BE2C (cell line): ENCODE measurements around the gene PROSER3.

Source experiments
- DNase-seq: peaks from one replicate; pipeline ENCODE4 v3.0.0-alpha.2; 2020
- H3K27me3 ChIP-seq: fragments of 250-450 bp; sonication (Bioruptor Pico); 2 replicates; pipeline ENCODE4 v1.5.1; 2020; ENCODE audit warnings: mild to moderate bottlenecking
- H3K36me3 ChIP-seq: fragments of 250-450 bp; sonication (Bioruptor Pico); 2 replicates; pipeline ENCODE4 v1.5.1; 2020; ENCODE audit warnings: mild to moderate bottlenecking
- H3K4me1 ChIP-seq: fragments of 250-450 bp; sonication (Bioruptor Pico); 2 replicates; pipeline ENCODE4 v1.5.1; 2020
- H3K4me3 ChIP-seq: 2 replicates; pipeline ENCODE4 v1.5.1; 2011; ENCODE audit warnings: low read depth, low read length
- H3K9me3 ChIP-seq: fragments of 250-450 bp; sonication (Bioruptor Pico); 2 replicates; pipeline ENCODE4 v1.5.1; 2020
- CTCF ChIP-seq: IDR thresholded peaks from 2 replicates; pipeline ENCODE4 v1.5.1; 2012; ENCODE audit warnings: mild to moderate bottlenecking, low read depth, low read length

PROSER3 gene

GRCh38 chr19:35717665-35718344, 40.2 kb upstream of the PROSER3 start, which contains the start of gene KMT2B:
Gene KMT2B, plus strand, starts transcription at chr19:35718003. Its CDS starts 16 bp downstream, at chr19:35718019.
- Histone ChIP-seq H3K36me3 (peaks cover 24% of the 10 kb centered on the region), H3K27me3 (no peaks in the 10 kb centered on the region), H3K4me3 (peak within 1 kb of the TSS; percentile 87), H3K9me3 (no peaks in the 10 kb centered on the region), H3K4me1 (no peaks in the 10 kb centered on the region; the same call in 1 of the 2 replicates)
- DNase-seq = no peak
- TF ChIP-seq CTCF = no peak

- no peaks in the 10 kb centered on the region for H3K9me3 ChIP-seq
- TF ChIP-seq CTCF = no peak
- H3K36me3 ChIP-seq = peaks cover 31% of the 10 kb centered on the region
- H3K4me1 ChIP-seq = no peaks in the 10 kb centered on the region; the same call in 1 of the 2 replicates
- H3K27me3 ChIP-seq = no peaks in the 10 kb centered on the region
- H3K4me3 ChIP-seq = peak overlapping the region; percentile 87
- peak; percentile 43 for DNase-seq
These were observed 39.5 kb upstream of the PROSER3 start for GRCh38 chr19:35718345-35719041.

DNA sequence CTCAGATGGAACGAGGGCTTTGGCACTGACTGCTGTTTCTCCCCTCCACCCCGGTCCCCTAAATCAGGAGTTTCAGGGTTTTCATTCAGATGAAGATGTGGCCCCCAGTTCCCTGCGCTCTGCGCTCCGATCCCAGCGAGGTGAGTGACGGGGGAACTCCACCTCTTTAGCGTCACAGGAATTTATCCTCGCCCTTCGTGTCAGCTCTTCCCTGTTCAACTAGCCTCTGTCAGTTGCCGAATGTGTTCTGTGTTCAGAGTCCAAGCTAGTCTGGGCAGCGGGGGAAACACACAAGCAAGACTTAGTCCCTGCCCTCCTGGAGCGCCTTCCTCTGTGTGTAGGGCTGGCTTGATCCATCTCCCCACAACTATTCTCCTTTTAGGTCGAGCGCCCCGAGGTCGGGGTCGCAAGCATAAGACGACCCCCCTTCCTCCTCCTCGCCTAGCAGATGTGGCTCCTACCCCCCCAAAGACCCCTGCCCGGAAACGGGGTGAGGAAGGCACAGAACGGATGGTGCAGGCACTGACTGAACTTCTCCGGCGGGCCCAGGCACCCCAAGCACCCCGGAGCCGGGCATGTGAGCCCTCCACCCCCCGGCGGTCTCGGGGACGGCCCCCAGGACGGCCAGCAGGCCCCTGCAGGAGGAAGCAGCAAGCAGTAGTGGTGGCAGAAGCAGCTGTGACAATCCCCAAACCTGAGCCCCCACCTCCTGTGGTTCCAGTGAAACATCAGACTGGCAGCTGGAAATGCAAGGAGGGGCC, 38.4 kb upstream of the PROSER3 start:
- peak overlapping the region; percentile 87 for H3K4me3 ChIP-seq
- TF ChIP-seq CTCF = no peak
- peaks cover 41% of the 10 kb centered on the region for H3K36me3 ChIP-seq
- H3K27me3 ChIP-seq = no peaks in the 10 kb centered on the region
- DNase-seq = no peak
- no peaks in the 10 kb centered on the region for H3K9me3 ChIP-seq
- H3K4me1 ChIP-seq = no peaks in the 10 kb centered on the region

DNA sequence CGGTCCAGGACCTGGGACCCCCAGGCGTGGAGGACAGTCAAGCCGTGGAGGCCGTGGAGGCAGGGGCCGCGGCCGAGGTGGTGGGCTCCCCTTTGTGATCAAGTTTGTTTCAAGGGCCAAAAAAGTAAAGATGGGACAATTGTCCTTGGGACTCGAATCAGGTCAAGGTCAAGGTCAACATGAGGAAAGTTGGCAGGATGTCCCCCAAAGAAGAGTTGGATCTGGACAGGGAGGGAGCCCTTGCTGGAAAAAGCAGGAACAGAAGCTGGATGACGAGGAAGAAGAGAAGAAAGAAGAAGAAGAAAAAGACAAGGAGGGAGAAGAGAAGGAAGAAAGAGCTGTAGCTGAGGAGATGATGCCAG, 37.8 kb upstream of the PROSER3 start:
- Histone ChIP-seq H3K36me3 (peaks cover 47% of the 10 kb centered on the region), H3K9me3 (no peaks in the 10 kb centered on the region), H3K27me3 (no peaks in the 10 kb centered on the region), H3K4me1 (no peaks in the 10 kb centered on the region), H3K4me3 (no peak overlapping the region)
- DNase-seq = no peak
- TF ChIP-seq CTCF = no peak

GRCh38 chr19:35720648-35721047, 37.3 kb upstream of the PROSER3 start:
- Histone ChIP-seq H3K4me1 (no peaks in the 10 kb centered on the region), H3K9me3 (no peaks in the 10 kb centered on the region), H3K36me3 (peaks cover 52% of the 10 kb centered on the region), H3K4me3 (no peak overlapping the region), H3K27me3 (no peaks in the 10 kb centered on the region)
- DNase-seq = no peak
- TF ChIP-seq CTCF = no peak

- Histone ChIP-seq H3K4me1 (no peaks in the 10 kb centered on the region), H3K36me3 (peaks cover 59% of the 10 kb centered on the region), H3K4me3 (no peak overlapping the region), H3K9me3 (no peaks in the 10 kb centered on the region), H3K27me3 (no peaks in the 10 kb centered on the region)
- DNase-seq = no peak
- TF ChIP-seq CTCF = no peak
These were observed 36.6 kb upstream of the PROSER3 start for GRCh38 chr19:35721374-35721773.
